CD14-positive monocyte (primary cell): Measurements from ENCODE around the gene IER5L. TPM values are rescaled to one million over a fixed set of nuclear protein-coding genes. Genes with fewer than 3 reads are reported as not detected.

Experiments
- DNase-seq, 3 donors: peaks; one replicate each; pipeline ENCODE4 v3.0.0-alpha.2; 2011 to 2022
- H2AFZ ChIP-seq: 2 replicates; pipeline ENCODE4 v1.6.0; 2012; ENCODE audit warnings: mild to moderate bottlenecking, low read depth, low read length, inconsistent platforms; ENCODE audit not compliant: insufficient read depth, poor library complexity, severe bottlenecking
- H3K27ac ChIP-seq, 2 donors: 1 replicate in 1 of 2; 2 replicates in 1 of 2; pipeline ENCODE4 v1.5.1; 2012 to 2013; ENCODE audit warnings: low read length in 2 of 2, control low read depth in 1 of 2, inconsistent platforms in 1 of 2, low read depth in 1 of 2, mild to moderate bottlenecking in 1 of 2
- H3K27me3 ChIP-seq, 2 donors: one replicate each; pipeline versions ENCODE4 v1.6.0 to v1.6.1; 2011 to 2013; ENCODE audit warnings: low read length in 2 of 2; ENCODE audit not compliant: control insufficient read depth in 2 of 2, insufficient read depth in 2 of 2
- H3K36me3 ChIP-seq, 2 donors: replicated peaks in 1 of 2; 1 replicate in 1 of 2; 2 replicates in 1 of 2; pipeline versions ENCODE4 v1.5.1 to v1.6.1; 2012 to 2013; ENCODE audit warnings: low read length in 2 of 2, control low read depth in 1 of 2, inconsistent platforms in 1 of 2, mild to moderate bottlenecking in 1 of 2; ENCODE audit not compliant: insufficient read depth in 2 of 2, control insufficient read depth in 1 of 2
- H3K4me1 ChIP-seq, 2 donors: 1 replicate in 1 of 2; 2 replicates in 1 of 2; pipeline versions ENCODE4 v1.5.1 to v1.6.1; 2012 to 2013; ENCODE audit warnings: low read length in 2 of 2, control low read depth in 1 of 2, inconsistent platforms in 1 of 2, mild to moderate bottlenecking in 1 of 2, moderate library complexity in 1 of 2; ENCODE audit not compliant: insufficient read depth in 2 of 2, control insufficient read depth in 1 of 2
- H3K4me2 ChIP-seq: replicated peaks from 2 replicates; pipeline ENCODE3; 2012; ENCODE audit warnings: low read length, moderate library complexity, mild to moderate bottlenecking; ENCODE audit not compliant: poor library complexity, severe bottlenecking; ENCODE audit errors: extremely low read depth
- H3K4me3 ChIP-seq, 3 experiments: fragments of 200-600 bp in 1 of 3; sonication (generic) in 1 of 3; replicated peaks in 1 of 3; 1 replicate in 2 of 3; 2 replicates in 1 of 3; pipeline ENCODE4 v1.5.1; 2011 to 2013; ENCODE audit warnings: low read length in 3 of 3, mild to moderate bottlenecking in 3 of 3, control low read depth in 2 of 3, low read depth in 2 of 3, inconsistent platforms in 1 of 3, moderate library complexity in 1 of 3
- H3K79me2 ChIP-seq: 2 replicates; pipeline ENCODE4 v1.6.0; 2012; ENCODE audit warnings: mild to moderate bottlenecking, control low read depth, inconsistent platforms, low read length, moderate library complexity; ENCODE audit not compliant: insufficient read depth
- H3K9ac ChIP-seq: 2 replicates; pipeline ENCODE4 v1.6.0; 2017; ENCODE audit warnings: low read length, mild to moderate bottlenecking; ENCODE audit not compliant: insufficient read depth, poor library complexity, severe bottlenecking
- H3K9me3 ChIP-seq, 2 donors: replicated peaks in 1 of 2; 1 replicate in 1 of 2; 2 replicates in 1 of 2; pipeline versions ENCODE4 v1.5.1 to v1.6.1; 2012 to 2013; ENCODE audit warnings: low read length in 2 of 2, control low read depth in 1 of 2; ENCODE audit not compliant: control insufficient read depth in 1 of 2, insufficient read depth in 1 of 2
- H4K20me1 ChIP-seq: 2 replicates; pipeline ENCODE4 v1.6.0; 2012; ENCODE audit warnings: mild to moderate bottlenecking, low read length, control low read depth, moderate library complexity; ENCODE audit not compliant: insufficient read depth
- H3K27ac Mint-ChIP-seq, 7 donors: one replicate each; pipeline ENCODE4 v1.8.0; 2020; ENCODE audit warnings: mild to moderate bottlenecking in 7 of 7, mixed read lengths in 7 of 7, moderate library complexity in 6 of 7, inconsistent platforms in 2 of 7
- H3K27me3 Mint-ChIP-seq, 3 donors: one replicate each; pipeline ENCODE4 v1.8.0; 2021 to 2022; ENCODE audit warnings: low read depth in 3 of 3, mild to moderate bottlenecking in 3 of 3, mixed read lengths in 3 of 3, moderate library complexity in 3 of 3, inconsistent platforms in 1 of 3
- H3K36me3 Mint-ChIP-seq, 2 donors: one replicate each; pipeline ENCODE4 v1.8.0; 2020; ENCODE audit warnings: mixed read lengths in 2 of 2, inconsistent platforms in 1 of 2, mild to moderate bottlenecking in 1 of 2
- H3K4me1 Mint-ChIP-seq: one replicate; pipeline ENCODE4 v1.8.0; 2020; ENCODE audit warnings: mild to moderate bottlenecking, mixed read lengths
- H3K4me3 Mint-ChIP-seq, 2 donors: one replicate each; pipeline ENCODE4 v1.8.0; 2020; ENCODE audit warnings: mild to moderate bottlenecking in 2 of 2, mixed read lengths in 2 of 2, moderate library complexity in 1 of 2
- H3K9me3 Mint-ChIP-seq, 7 donors: one replicate each; pipeline ENCODE4 v1.8.0; 2020 to 2022; ENCODE audit warnings: mixed read lengths in 7 of 7, mild to moderate bottlenecking in 6 of 7, moderate library complexity in 6 of 7, inconsistent platforms in 2 of 7
- CTCF ChIP-seq: fragments of 200-600 bp; IDR thresholded peaks from one replicate; pipeline ENCODE4 v1.8.0; 2022; ENCODE audit warnings: antibody characterized with exemption, mild to moderate bottlenecking
- WGBS: methylation state at CpG from one replicate; pipeline ENCODE4 v1.1.5; 2013; ENCODE audit warnings: missing lambda C conversion rate; ENCODE audit not compliant: insufficient coverage; 5-methylcytosine and 5-hydroxymethylcytosine counted together
- intact Hi-C, 2 donors: fragments of 100-400 bp; cut with micrococcal nuclease; formaldehyde crosslinking; loops; one replicate each; pipeline versions ENCODE4 v1.15.0 to v1.15.1; 2023
- polyA plus RNA-seq, 3 donors: library from polyadenylated mRNA; depleted of rRNA in 1 of 3; unstranded in 2 of 3; stranded (reverse) in 1 of 3; fragments of 300-500 nt in 2 of 3; fragments of >200 nt in 1 of 3; fragmentation: Illumina TruSeq in 2 of 3; gene quantifications; 1 replicate in 2 of 3; 2 replicates in 1 of 3; pipeline ENCODE4 v1.2.3, GENCODE V29; 2012 to 2021

IER5L gene
- polyA plus RNA-seq, 3 donors: 0.36 to 15.5 (median 0.79) TPM

- Histone ChIP-seq H4K20me1 (peaks cover 7% of the 10 kb centered on the region), H3K27me3 (peaks cover 0 to 12% of the 10 kb centered on the region in 2 donors), H3K4me2 (no peak overlapping the region), H3K36me3 (no peaks in the 10 kb centered on the region), H3K9me3 (no peaks in the 10 kb centered on the region), H2AFZ (no peak overlapping the region), H3K79me2 (peaks cover 8% of the 10 kb centered on the region), H3K9ac (no peak overlapping the region), H3K4me1 (peaks cover 43 to 58% of the 10 kb centered on the region in 2 donors), H3K27ac (no peak overlapping the region), H3K4me3 (no peak overlapping the region)
- H3K4me1 Mint-ChIP-seq: peaks cover 39% of the 10 kb centered on the region
- H3K36me3 Mint-ChIP-seq: no peaks in the 10 kb centered on the region
- TF ChIP-seq CTCF: no peak
- no peak overlapping the region for H3K4me3 Mint-ChIP-seq
- H3K27me3 Mint-ChIP-seq: peaks cover 7 to 17% (median 11%) of the 10 kb centered on the region in 3 donors
- H3K27ac Mint-ChIP-seq: peak overlapping the region in 1 of 7 donors; percentile 59
- intact Hi-C loops: loop anchor here in 1 of 2 donors (10.0 kb wide), 1 partner anchor 153 kb away; no protein-coding TSS in a partner anchor
- 79% methylated on average over 7 of the region's 7 CpGs for WGBS
- no peak for DNase-seq
- peaks cover 0 to 4% (median 0%) of the 10 kb centered on the region in 7 donors for H3K9me3 Mint-ChIP-seq
Observed at GRCh38 chr9:129171993-129172751, 5.9 kb downstream of the IER5L start.

- Histone ChIP-seq H3K4me2 (no peak overlapping the region), H3K27ac (no peak overlapping the region), H3K9ac (no peak overlapping the region), H3K9me3 (no peaks in the 10 kb centered on the region), H4K20me1 (no peaks in the 10 kb centered on the region), H3K4me3 (no peak overlapping the region), H2AFZ (no peak overlapping the region), H3K27me3 (peaks cover 0 to 12% of the 10 kb centered on the region in 2 donors), H3K4me1 (peaks cover 52 to 61% of the 10 kb centered on the region in 2 donors), H3K79me2 (no peaks in the 10 kb centered on the region), H3K36me3 (no peaks in the 10 kb centered on the region)
- intact Hi-C loops: loop anchor here in 1 of 2 donors (10.0 kb wide), 1 partner anchor 155 kb away; no protein-coding TSS in a partner anchor
- Mint-ChIP-seq H3K27me3 (peaks cover 7 to 17% (median 11%) of the 10 kb centered on the region in 3 donors), H3K9me3 (peaks cover 0 to 4% (median 0%) of the 10 kb centered on the region in 7 donors), H3K4me3 (no peak overlapping the region), H3K4me1 (peaks cover 47% of the 10 kb centered on the region), H3K27ac (peak overlapping the region in 3 of 7 donors; percentile 16 to 76 (median 76)), H3K36me3 (no peaks in the 10 kb centered on the region)
- 7% methylated on average over 3 of the region's 6 CpGs for WGBS
- peak; percentile 44 to 62 (median 52) for DNase-seq
- TF ChIP-seq CTCF: no peak
Observed at GRCh38 chr9:129170229-129170628, 7.8 kb downstream of the IER5L start.
